NCI-H446 (cell line): ENCODE data around the gene RFX2.
A peak's percentile ranks its signal among the peaks of the same experiment; 100 is the strongest.

Source experiments
- DNase-seq, 2 experiments: peaks; one replicate each; lab custom pipeline; 2025; lab: John Stamatoyannopoulos, UW

Gene RFX2

DNA sequence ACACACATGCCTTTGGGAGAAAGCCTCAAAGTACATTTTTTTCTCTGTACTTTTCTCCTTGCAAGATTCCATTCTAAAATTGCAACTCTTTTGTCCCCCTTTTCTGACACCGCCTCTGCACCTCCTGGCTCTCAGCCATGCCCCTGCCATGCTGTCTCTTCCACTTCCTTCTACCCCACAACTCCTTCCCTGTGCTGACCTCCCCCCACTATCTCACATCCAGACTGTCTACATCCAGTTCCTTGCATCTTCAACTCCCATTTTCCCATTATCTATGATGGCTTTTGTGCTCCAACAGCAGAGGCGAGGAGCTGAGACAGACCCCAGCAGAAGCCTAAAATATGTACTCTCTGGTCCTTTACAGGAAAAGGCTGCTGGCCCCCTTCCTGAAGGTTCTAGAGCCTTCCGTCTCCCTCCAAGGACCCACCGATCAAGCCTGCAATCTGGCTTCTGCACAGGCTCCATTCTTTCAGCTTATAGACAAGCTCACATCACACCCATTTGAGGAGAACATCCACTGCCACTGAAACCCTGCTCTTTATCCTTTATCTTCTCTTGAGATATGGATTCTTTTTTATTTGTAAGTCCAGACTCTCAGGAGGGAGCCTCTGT lies 50.2 kb downstream of the RFX2 start:
- no peak for DNase-seq

GRCh38 chr19:6059396-6059947 lies 50.8 kb downstream of the RFX2 start:
- no peak for DNase-seq

DNA sequence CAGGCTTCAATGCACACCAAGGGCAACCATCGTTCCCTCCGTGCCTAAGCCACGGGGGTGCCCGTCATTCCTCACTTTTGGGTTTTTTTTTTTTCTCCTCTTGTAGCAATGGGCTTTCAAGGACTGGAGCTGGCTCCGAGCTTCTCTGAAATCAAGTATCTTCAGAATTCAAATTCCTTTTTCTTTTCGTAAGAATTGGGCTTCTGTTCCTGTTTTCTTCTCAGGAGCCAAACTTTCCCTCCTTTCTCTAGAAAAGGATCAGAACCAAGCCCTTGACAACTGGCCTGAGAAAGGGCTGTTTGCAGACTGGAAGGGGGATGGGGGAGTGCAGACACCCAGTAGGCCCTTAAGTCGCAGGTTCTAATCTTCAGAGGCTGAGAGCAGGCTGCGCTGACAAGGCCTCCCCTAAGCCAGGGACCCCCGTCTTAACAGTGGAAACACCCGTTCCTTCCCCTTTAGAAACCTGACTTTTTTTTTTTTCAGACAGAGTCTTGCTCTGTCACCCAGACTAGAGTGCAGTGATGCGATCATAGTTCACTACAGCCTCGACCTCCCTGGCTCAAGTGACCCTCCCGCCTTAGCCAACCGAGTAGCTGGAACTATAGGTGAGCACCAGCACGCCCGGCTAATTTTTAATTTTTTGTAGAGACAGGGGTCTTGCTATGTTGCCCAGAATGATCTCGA lies 51.6 kb downstream of the RFX2 start:
- no peak for DNase-seq

DNA sequence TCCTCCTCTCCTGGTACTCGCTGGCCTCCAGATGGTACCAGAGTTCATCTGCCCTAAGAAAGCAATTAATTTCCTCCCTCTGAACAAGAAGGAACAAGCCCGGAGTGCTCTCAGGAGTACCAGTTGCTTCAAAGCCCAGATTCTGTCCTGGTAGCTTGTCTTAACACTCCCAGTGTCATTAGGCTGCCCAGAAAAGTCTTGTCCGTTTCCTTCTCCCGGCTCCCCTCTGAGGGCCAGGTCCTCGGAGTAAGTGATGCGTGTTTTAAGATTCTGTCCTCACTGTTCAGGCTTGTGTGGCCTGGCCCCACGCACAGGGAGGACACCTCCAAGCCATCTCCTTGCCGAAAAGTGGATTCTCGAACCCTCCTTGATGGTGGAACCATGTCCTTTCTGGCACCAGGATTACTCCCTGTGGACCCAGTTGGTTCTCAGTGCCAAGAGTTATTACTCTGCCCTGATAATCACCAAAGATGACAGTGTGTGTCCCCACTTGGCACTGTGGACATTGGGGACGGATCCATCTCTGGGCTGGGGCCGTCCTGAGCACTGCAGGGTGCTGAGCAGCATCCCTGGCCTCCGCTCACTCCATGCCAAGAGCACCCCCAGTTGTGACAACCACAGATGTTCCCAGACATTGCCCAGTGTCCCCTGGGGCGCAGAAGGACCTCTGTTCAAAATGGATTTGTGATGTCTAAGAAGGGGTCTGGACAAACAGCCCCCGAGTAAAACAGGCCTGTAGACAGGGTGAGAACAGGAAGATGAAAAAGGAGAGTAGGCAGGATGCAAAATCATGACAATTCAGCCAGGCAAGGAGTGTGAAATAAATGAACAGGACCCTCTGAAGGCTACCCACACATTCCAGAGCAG lies 52.4 kb downstream of the RFX2 start:
- peak in 1 of 2 experiments; percentile 49 for DNase-seq

DNA sequence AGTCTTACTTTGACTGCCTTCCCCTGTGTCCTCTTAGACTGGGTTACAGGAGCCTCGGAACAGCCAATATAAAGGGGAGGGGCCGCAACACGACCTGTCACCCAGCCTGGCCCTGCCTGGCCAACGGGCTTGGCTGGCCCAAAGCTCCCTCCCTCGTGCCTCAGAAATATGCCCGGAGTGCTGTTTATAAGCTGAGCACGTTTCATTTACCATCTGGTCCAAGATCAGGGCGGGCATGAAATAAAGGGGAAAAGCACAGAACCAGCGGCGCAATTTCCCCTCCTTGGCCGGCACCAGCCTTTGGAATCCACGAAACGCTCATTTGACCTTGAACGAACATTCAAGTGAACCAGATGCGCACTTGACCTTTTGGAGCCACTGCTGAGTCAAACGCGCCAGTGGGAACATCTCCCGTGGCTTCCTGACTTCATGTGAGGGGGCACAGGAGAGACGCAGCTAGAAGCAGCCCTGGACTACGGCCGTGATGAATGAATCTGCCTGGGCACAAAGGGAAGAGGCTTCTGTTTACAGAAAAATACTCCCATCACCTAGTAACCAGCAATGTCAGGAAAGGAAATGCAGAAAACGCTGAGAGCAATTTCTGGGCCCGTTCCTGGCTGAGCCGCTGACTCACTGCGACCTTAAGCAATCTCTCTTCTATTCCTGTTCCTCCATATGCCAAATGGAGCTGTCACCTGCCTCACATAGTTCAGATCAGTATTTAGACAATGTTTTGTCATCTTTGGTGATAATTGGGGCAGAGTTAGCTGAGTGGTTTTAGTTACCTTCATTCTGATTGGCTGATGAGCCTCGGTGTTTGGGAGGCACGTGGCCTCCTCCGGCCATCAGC lies 53.3 kb downstream of the RFX2 start:
- peak; percentile 87 to 88 for DNase-seq

DNA sequence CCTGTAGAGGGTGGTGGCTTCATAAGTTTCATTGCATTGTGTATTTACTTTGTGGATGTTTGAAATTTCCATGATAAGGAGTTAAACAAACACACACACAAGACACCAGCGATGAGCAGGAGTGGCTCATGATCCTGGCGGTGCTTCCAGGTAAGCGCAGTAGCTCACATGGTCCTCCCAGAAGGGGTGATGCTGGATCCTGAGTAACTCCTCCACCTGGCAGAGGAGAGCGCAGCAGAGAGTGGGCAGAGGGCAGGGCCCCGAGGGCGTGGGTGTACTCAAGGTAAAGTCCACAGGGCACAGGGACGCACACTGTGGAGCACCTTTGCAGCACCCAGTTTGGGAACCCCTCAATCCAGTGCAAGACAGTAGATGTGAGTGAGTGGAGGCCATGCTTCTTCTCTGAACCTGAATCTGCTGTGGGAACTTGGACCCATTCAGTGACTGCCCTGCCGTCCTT lies 54.0 kb downstream of the RFX2 start:
- no peak for DNase-seq

DNA sequence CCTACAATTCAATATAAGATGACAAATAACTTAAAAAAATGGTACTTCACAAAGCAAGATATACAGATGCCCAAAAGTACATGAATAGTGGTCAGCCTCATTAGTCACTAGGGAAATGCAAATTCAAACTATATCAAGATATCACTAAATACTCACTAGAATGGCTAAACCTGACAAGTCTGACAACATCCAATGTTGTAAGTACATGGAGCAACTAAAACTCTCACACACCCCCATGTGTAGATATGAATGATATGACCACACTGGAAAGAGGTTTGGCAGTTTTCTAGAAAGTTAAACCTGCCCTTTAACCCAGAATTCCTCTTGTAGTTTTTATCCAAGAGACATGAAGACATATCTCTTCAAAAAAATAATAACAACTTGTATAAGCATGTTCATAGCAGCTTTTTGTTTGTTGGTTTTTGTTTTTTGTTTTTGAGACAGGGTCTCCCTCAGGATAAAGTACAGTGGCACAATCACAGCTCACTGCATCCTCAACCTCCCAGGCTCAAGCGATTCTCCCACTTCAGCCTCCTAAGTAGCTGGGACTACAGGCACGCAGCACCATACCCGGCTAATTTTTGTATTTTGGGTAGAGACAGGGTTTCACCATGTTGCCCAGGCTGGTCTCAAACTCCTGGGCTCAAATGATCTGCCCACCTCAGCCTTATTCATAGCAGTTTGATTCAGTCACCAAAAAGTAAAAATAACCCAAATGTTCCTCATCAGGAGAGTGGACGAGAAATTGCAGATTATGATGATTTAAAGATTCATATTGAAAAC lies 55.1 kb downstream of the RFX2 start:
- no peak for DNase-seq

GRCh38 chr19:6048793-6049405 lies 61.4 kb downstream of the RFX2 start:
- DNase-seq: peak; percentile 82 to 89

- no peak for DNase-seq
Observed at GRCh38 chr19:6048348-6048747, 62.0 kb downstream of the RFX2 start.

DNA sequence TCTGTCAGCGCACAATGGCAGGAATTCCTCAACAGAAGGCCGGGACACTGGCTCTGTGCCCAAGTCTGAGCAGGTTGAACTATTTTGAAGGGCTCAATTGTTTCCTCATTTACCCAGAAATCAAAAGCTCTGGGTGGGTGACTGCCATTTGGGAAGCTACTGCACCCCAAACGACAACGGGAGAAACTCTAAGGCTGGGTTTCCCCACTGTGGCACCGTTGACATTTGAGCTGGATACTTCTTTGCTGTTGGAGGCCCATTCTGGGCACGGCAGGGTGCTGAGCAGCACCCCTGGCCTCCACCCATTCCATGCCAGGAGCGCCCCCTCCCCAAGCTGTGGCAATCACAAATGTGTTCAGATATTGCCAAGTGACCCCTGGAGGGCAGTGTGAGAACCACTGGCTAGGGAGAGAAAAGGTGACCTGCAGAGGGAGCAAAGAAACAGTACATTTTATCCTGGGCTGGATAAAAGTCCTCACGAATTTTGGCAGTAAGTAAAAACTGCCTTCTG lies 62.5 kb downstream of the RFX2 start:
- peak in 1 of 2 experiments; percentile 38 for DNase-seq

DNA sequence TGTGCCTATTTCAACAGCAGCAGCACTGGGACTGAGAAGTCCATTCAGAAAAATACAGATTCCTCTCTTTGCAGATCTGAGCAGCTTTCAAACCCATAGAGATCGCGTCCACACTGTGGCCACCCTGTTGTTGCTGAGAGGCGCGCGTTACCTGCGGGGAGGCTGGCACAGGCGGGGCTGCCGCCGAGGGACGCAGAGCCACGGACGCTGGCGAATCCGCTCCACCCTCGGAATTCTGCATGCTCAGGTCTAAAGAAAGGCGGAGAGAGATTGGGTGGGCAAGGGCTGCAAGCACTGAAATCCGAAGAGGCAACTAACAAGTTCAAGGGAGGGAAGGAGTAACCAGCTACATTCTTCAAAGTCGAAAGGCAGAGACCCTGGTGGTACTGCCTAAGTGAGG lies 63.0 kb downstream of the RFX2 start:
- no peak for DNase-seq

GRCh38 chr19:6045108-6045507 lies 65.2 kb downstream of the RFX2 start:
- DNase-seq: no peak

DNA sequence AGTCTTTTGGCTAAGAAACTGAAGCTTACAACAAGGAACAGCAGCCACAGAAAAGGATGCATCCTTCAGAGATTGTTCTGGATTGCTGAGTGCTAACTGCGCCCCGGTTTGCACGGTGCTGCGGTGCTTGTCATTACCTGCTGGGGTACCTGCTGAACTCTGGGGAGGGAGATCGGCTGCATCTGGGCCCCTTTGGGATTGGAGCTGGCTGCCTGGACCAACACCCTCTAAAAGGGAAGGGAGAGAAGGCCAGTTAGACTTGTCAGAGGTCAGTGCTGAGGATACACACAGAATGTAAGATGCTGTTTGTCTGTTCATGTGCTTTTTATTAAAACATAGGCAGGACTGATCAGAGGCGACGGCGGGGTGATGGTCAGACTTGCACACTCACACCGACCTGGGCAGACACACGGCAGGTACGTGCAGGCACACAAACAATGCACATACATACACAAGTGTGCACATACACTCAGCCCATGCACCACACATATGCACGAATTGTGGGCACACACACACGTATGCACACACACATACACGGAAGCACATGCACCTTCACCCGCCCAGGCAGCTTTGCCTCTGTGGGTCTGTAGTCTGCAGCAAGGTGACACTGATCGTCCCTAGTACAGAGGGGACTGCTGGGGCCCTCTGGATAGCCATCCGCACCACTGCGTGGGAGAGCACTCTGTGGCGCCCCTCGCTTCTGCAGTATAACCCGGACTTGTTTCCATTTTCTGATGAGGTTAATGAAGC lies 66.1 kb downstream of the RFX2 start:
- DNase-seq: no peak

DNA sequence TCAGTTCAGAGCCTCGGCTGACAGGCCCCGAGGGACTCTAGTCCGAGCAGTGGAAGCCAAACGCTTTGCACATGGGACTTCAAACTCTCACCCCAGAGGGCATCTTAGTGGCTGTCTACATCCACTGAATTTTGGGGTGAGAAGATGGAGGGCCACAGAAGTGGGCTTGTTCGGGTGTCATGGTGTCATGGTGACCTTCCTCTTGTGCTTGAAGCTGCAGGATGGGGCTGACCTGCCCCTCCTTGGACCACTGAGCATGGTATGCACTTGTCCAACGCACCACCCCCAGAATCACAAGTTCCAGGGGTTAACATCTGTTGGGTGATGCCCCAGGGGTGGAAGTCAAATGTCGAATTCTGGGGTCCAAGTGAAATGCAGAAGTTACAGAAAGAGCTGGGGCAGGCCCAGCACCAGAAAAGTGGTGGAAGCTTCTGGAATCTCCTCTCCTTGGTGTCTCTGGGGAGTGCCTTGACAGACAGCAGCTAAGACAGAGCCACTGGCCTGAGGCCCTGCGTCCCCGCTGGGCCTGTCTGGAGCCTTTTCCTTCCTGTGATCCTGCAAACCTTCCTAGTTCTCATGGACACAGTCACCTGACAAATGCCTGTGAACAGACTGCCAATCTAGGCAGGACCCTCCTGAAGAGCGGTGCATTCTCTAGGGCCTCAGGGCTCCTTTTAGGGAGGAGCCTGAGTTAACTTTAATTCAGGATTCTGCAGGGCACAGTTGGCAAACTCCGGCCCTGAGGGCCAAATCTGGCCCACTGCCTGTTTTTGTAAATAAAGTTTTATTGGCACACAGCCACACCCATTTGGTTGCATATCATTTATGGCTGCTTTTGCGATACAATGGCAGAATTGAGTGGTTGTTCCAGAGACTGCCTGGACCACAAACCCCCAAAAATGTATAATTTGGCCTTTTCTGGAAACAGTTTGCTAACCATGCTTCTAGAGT lies 67.2 kb downstream of the RFX2 start:
- peak in 1 of 2 experiments; percentile 18 for DNase-seq

- DNase-seq: no peak
Observed at GRCh38 chr19:6041991-6042481, 68.3 kb downstream of the RFX2 start.

- no peak for DNase-seq
Observed at GRCh38 chr19:6041071-6041470, 69.2 kb downstream of the RFX2 start.

DNA sequence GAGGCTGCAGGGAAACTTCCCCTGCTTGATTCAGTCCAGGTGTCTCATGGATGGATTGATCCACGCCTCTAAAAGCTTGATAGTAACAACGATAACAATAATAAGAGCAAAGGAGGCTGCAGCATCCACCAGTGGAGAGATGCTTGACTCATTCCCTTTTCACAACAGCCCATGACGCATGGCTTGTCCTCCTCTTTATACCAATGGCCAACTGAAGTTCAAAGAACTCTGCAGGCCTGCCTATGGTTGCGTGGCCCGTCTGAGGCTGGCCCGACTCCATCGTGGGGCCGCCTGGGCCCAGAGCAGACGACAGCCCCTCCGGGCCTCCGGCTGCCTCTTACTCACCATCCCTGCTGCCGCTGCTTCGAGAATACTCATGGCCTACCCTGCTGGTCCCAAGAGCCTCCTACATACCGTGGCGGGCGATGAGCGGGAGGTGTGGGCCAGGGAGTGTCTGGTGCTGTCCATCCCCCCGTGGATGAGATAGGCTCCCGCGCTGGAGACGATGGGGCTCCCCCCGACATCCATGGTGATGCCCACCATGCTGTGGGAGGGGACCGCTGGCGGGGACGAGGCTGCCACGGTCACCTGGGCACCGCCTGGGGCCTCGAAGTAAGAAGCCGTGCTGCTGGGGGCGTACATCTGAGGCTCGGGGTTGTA lies 70.6 kb downstream of the RFX2 start:
- DNase-seq: no peak
